IPS-NIHi11 (cell line): ENCODE results near the gene HBM.
"Not testable (repeated sequence)": the region's sequence is repeated elsewhere in the genome, so short reads cannot be mapped to it uniquely, and the experiment has no call there.

Source experiments
- DNase-seq: peaks from one replicate; pipeline ENCODE4 v3.0.0; 2012; ENCODE audit warnings: mixed read lengths, low spot score

HBM gene

GRCh38 chr16:165539-166374 lies at the start of gene HBM:
Gene HBM (plus strand): TSS chr16:165978. CDS start chr16:165998, 20 bp downstream.
- no peak for DNase-seq

- DNase-seq, result no peak
Observed at GRCh38 chr16:116015-116414, 49.8 kb upstream of the HBM start.

GRCh38 chr16:117379-118365 lies 48.1 kb upstream of the HBM start:
- DNase-seq, result peak; percentile 91

GRCh38 chr16:118857-119256 lies 46.9 kb upstream of the HBM start:
- no peak for DNase-seq

GRCh38 chr16:119295-119694 lies 46.5 kb upstream of the HBM start:
- DNase-seq, result no peak

- no peak for DNase-seq
Observed at GRCh38 chr16:119835-120491, 45.8 kb upstream of the HBM start.

- DNase-seq, result no peak
Observed at GRCh38 chr16:120756-121155, 45.0 kb upstream of the HBM start.

- DNase-seq, result no peak
Observed at GRCh38 chr16:122361-122760, 43.4 kb upstream of the HBM start.

- DNase-seq, result not testable (repeated sequence)
Observed at GRCh38 chr16:123558-124350, 42.0 kb upstream of the HBM start.

GRCh38 chr16:125011-125410 lies 40.8 kb upstream of the HBM start:
- DNase-seq, result no peak

GRCh38 chr16:129075-129474 lies 36.7 kb upstream of the HBM start:
- no peak for DNase-seq

GRCh38 chr16:130533-131173 lies 35.1 kb upstream of the HBM start:
- DNase-seq, result no peak

- DNase-seq, result no peak
Observed at GRCh38 chr16:132120-132519, 33.7 kb upstream of the HBM start.

GRCh38 chr16:133716-134115 lies 32.1 kb upstream of the HBM start:
- DNase-seq, result no peak

- peak; percentile 68 for DNase-seq
Observed at GRCh38 chr16:138049-138417, 27.7 kb upstream of the HBM start.

- DNase-seq, result no peak
Observed at GRCh38 chr16:140175-140857, 25.5 kb upstream of the HBM start.

GRCh38 chr16:142405-142967 lies 23.3 kb upstream of the HBM start:
- DNase-seq, result no peak

GRCh38 chr16:143047-143446 lies 22.7 kb upstream of the HBM start:
- DNase-seq, result no peak

GRCh38 chr16:143456-143855 lies 22.3 kb upstream of the HBM start:
- DNase-seq, result no peak

GRCh38 chr16:144797-145252 lies 21.0 kb upstream of the HBM start:
- DNase-seq, result no peak
